HG03565 (cell line): ENCODE data around the gene LMF1.

Experiments
- ATAC-seq: cut with Tn5 transposase; IDR thresholded peaks from one replicate; pipeline ENCODE4 v1.9.1; 2021; ENCODE audit warnings: mild to moderate bottlenecking, moderate library complexity; ENCODE audit not compliant: unreplicated experiment

Gene LMF1

DNA sequence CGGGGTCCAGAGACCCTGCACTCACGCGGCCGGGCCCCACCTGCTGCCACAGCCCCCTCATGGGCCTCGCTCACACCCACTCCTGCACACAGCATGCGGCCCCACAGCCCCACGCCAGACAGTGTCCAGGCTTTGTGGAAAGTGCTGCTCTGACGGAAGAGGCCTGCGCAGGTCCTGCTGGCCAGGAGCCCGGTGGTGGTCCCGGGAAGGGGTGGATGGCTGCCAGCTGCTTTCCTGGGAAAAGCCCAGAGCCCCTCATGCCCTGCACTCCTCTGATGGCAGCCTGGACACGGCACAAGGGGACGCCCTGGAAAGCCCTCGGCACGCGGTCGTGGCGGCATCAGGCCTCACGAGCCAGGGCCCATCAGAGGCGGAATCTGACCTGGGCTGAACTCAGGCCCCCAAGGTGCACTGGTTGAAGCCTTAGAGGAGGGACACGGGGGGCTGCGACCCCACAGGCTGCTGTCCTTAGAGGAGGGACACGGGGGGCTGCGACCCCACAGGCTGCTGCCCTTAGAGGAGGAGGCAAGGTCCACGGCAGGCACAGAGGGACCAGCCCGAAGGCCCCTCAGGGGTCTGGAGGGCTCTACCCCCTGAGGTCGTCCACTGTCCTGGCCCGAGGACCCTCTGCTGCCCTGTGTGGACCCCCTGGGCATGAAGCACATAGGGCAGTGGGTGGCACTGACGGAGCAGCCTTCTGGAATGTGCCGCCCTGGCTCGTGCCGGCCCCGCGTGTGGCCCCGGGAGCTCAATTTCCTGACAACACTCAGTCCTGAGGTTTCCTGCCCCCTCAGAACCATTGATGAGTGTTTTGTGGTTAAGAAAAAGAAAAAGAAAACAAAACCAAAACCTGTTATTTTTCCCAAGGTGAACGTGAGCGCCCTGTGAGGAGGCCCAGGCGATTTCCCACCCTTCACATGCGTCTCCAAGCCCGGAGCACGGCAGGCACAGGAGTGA, 32.9 kb upstream of the LMF1 start:
- ATAC-seq = no peak

DNA sequence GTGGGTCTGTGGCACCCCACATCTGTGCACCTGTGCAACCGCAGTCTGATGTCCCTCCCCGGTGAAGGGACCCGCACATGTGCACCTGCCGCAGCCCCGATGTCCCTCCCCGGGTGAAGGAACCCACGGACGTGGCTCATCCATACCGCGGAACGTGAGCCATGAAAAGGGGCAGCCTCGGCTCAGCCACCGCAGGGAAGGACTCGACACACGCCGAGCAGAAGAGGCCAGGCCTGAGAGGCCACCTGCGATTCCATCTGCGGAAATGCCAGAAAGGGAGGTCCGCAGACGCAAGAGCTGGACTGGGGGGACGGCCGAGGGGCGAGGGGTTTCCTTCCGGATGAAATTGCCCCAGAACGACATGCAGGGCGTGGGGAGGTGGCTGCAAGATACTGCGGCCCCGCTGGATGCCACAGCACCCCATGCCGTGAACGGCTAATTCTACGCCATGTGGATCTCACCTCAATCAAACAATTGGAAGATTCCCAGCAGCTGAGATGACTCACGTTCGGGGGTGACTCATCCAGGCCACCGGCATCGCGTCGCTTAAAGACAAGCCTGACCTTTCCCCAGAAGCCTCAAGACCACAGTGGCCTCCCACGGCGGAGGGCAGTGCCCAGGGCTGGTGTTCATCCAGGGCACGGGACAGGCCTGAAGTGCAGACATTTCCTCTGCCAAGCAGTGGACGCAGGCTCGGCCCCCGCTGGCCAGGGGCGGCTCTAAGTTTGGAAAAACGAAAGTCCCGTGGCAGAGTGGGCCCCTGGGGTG, 31.8 kb upstream of the LMF1 start:
- ATAC-seq = no peak

DNA sequence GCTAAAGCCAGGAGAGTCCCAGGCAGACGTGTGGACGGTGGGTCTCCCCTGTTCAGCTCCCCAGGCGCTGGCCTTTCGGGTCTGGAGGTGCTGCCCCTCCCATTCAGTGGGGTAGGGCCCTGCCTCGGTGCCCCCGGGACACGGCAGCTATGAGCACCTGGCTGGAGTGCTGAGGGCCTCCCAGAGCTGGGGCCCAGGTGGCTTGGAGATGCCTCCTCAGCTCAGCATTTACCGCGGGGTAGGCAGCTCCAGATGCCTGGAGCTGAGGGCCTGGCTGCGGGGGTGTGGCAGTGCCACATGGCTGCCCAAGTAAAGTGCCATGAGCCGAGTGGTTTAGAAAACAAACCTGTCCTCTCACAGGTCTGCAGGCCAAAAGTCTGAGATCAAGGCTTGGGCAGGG, 30.3 kb upstream of the LMF1 start:
- ATAC-seq = no peak

DNA sequence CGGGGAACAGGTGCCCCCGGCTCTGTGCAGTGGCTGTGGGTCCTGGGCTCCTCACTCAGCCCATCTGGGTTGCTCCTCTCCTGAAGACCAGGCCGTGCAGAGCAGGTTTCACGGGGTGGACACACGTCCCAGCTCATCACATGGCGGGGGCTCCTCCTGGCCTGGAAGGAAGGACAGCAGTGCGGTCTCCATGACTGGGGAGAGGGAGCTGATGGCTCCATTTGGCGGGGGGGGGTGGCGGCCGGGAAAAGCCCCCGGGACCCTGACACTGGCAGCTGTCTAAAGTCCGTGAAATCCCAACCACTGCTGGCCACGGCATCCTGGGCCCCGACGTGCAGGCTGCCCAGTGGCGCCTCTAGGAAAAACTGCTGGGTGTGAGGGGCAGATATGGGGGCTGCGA, 29.8 kb upstream of the LMF1 start:
- no peak for ATAC-seq

DNA sequence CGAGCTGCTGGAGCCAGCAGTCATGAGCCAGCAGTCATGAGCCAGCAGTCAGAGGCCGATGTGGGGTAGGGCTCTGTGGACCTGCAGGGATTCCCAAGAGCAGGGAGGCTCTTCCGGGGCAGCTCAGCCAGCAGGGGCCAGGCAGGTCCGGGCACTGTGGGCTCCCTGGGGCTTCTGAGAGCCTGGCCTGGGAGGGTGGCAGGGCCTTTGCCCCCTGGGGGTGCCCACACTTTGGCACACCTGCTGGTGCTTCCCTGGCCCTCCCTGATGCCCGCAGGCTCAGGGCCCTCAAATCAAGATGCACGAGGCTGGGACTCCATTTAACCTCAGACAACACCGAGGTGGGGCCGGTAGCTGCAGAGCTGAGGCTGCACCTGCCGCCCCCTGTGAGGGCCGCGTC, 28.9 kb upstream of the LMF1 start:
- no peak for ATAC-seq

DNA sequence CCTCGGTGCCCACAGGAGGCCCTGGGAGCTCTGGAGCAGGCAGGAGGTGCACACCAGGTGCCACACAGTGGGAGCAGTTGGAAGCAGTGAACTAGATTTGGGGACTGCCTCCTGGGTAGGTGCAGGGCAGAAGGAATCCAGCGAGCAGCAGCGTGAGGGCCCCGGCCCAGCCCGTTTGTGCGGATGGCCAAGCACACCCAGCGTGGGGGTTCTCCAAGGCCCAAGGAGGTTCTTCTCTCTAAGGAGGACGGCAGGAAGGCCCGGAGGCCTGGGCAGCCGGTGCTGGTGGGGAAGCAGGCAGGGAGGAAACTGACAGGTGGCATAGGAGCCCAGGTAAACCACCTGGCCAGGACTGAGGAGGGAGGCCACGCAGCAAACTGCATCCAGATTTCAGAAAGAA, 27.8 kb upstream of the LMF1 start:
- no peak for ATAC-seq

DNA sequence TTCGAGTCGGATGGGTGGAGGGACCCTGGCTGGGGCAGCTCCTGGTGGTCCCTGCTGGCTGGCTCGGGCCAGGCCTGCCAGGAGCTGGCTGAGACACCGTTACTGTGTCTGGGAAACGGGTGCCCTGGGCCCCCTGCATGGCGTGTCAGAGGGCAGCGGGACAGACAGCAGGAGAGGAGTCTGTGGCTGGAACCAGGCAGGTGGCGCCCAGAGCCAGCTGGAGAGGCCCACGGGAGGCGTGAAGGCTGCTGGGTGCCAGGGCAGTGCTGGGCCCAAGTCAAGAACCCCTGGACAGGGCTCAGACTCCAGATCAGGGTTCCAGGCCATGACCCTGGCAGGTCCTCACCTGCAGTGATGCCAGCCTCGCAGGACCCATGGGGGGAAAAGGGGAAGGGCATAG, 27.4 kb upstream of the LMF1 start:
- ATAC-seq = no peak

DNA sequence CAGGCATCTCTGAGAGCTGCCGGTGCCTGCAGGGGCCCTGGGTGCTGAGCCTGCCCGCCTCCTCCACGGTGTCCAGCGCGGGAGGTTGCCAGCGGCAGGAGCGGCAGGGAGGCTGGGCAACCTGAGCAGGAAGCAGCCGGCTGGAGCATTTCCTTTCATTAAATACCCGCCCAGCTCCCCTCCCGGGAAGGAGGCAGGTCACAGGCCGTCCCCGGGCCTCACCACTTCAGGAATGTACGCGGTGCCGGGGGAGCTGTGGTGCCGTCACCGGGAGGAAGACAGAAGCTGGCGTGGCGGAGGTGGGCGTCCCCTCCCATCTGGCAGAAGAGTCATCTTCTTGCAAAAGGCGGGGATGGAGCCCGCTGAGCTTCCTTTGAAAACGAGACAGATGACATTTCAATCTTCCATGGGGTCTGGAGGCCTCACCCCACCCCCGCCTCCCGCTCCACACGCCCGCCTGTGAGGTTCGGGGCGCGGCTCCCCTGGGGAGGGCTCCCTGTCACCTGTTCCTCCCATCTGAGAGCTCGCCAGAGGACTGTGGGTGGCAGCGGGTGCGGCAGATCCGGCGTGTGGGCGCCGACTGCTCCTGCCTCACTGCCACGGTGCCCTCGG, 26.8 kb upstream of the LMF1 start:
- ATAC-seq = no peak

DNA sequence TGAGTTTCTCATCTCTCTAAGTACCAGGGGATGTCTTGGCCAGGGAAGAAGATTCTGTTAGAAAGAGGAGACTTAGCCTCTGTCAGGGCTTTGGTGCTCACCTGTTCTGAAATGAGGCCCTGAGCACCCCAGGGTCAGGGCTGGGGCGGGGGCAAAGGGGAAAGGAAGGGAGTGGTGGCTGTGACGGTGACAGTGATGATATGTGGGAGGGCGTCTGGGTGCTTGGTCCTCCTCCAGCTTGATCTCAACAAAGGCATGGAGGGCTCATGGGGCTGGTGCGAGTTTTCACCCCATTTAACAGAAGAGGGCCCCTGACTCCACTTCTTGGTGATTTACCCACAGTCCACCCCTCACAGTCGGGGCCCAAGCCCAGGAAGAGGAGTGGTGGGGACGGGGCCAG, 25.9 kb upstream of the LMF1 start:
- ATAC-seq = no peak

DNA sequence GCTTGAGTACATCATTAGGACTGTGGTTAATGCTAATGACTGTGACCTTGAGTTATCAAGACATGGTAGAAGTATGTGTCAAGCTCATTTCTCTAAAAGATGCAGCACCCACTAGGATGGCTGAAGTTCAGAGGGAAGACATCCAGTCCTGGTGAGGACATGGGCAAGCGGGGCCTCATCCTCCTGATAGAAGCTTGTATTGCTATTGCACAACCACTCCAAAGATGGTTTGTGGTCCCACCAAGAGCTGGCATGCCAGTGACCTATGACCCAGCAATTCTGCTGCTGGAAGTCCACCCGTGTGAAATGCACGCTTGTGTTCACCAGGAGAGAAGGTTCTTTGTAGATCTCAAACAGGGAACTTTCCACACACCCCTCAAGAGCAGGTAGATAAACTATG, 25.0 kb upstream of the LMF1 start:
- ATAC-seq = no peak

DNA sequence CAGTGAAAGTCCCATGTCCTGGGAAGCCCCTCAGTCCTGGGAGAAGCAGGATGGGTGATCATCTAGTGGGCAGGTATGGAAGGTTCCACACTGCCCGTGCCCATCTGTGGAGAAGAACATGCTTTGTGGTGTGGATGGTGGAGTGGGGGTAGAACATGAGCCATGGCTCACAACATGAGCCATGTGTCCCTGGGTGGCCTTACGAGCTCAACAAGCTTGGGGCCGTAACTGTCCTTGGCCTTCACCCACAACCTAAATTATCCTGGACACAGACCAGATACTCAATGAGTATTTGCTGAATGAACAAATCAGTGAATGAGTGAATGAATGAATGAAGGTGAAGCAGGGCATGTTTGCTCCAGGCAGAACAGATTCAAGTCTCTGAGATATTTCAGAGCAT, 24.3 kb upstream of the LMF1 start:
- no peak for ATAC-seq

DNA sequence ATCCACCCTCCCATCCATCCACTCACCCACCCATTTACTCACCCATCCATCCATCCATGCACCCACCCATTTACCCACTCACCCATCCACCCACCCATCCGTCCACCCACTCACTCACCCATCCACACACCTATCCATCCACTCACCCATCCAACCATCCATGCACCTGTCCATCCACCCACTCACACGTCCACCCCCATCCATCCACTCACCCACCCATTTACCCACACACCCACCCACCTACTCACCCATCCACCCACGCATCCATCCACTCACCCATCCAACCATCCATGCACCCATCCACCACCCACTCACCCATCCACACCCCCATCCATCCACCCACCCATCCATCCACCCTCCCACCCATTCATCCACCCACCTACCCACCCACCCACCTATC, 22.9 kb upstream of the LMF1 start:
- no peak for ATAC-seq

DNA sequence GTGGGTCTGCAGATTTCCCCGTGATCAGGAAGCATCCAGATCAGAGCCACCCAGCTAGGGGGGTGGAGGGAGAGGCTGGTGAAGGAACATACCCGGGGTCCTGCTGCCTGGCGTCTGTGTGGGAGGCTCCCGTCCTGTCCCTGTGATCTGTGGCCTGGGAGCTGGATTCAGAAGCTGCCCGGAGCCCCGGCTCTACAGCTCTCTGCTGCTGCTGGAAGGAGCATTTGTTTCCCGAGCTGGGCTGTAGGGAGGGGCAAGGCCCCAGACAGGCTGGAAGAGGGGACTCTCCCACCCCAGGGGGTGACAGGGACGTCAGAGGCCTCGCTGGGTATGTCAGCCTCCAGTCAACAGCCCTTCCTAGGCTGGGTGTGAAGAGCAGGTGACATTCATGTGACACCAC, 21.0 kb upstream of the LMF1 start:
- no peak for ATAC-seq

DNA sequence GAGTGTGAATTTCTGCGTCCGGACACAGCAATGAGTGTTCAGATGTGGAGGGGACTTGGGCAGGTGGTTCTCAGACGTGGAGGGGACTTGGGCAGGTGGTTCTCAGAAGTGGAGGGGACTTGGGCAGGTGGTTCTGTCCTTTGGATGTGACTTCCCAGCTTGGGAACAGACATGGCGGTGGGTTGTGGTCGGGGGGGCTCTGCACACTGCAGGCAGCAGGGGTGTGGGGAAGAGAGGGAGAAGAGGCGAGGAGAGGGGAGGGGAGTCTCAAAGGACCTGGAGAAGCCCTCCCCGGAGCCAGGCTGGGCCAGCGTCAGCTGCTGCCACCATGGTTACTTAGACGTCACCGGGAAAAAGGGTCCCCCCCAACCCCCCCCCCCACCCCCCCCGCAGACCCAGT, 20.6 kb upstream of the LMF1 start:
- ATAC-seq = no peak

DNA sequence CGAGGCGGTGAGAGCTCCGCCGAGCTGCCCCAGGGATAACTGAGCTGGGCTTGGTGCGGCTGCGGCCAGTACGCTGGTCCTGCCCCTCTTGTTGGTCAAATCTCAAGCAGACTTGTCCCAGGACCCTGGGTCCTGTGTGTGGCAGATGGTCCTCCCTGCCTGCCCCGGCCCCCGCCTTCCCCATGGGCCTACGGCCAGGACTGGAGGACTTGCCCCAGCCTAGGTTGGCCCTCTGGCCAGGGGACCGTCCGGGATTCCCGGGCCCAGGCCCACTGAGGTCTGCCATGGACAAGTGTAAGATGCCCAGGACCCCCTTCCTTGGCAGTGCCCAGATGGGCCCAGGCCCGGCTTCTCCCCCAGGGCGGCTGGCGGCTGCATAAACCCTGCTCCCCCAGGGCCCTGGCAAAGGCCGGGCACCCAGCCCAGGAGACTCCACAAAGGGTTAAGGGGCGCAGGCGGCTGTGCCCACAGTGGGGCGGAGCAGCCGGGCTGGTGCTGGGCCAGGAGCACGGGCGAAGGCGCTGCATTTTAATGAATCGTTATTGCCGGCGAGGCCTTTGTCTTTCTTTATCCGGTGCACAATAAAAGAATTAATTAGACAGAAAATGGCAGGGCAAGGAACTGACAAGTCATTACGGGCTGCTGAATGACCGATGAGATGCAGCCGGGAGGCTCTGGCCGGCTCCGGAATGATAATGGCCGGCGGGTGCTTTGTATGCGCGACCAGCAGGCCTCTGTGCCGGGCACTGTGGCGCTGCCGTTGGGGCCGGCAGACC, 19.9 kb upstream of the LMF1 start:
- no peak for ATAC-seq

DNA sequence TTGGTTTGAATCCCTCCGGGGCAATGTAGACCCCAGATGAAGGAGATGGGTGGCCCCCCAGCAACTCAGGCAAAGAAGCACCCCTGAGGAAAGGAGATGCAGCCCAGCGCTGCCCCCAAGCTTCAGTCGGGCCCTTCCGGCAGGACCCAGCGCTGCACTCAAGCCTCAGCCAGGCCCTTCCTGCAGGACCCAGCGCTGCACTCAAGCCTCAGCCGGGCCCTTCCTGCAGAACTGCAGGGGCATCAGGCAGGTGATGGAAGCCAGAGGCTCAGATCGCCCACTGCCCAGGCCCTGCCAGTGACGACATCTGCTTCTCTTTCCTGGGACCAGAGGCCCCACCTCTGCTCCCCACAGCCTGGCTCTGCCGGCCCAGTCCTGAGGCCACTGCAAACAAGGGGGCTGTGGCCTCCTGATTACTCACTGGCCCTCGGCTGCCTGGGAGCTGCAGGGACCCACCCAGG, 18.6 kb upstream of the LMF1 start:
- ATAC-seq = no peak

DNA sequence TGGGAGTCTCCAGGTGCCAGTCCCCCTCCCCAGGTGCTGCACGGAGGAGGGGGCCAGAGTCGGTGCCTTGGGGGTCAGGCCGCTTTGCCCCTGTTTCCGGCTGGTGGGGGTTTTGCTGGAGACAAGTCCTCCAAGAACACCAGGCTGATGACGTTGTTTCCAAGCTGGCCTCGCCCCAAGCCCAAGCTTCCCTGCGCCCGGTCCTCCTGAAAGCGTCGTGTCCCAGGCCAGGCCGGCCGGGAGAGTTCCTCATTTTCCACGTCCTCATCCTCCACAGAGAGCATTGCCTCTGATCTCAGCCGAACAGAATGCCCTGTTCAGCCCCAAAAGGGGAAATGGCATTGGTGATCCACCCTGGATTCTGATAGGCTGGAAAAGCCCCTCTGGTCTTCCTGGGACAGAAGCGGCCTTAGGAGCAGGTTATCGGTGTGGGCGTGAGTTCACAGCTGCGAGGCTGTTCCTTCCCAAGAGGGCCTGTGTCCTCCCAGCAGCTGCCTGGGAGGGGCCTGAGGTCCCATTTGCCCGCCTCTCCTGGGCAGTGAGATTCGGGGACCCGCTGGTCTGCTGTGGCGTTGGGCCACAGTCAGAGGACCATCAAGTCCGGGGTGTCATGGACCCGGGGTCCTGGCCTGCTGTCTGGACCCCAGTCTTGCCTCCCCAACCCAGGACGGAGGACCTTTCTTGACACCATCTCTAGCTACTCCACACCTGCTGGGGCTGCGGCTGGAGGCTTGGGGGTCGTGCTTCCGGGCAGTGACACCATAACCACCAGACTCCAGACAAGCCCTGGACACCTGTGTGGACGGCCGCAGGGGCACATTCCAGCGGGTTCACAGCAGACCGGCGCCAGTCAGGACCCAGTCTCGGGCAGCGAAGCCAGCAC, 17.9 kb upstream of the LMF1 start:
- no peak for ATAC-seq

DNA sequence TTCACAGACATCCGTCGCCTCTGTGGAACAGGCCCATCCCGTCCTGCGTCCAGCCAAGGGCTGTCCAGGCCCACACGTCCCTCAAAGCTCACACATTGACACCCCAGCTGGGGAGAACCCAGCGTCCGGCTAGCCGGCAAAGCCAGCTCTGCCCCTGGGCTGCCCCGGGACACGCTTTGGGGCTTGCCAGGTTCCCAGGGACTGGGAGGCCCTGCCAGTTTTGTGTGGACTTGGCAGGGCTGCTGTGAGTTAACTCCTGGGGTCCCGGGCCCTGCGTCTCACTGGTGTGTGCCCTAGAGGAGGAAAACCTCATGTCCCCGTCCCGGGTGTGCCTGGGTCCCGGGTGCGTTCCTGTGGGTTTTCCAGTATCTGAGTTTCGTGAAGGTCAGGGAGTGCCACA, 17.1 kb upstream of the LMF1 start:
- ATAC-seq = no peak

DNA sequence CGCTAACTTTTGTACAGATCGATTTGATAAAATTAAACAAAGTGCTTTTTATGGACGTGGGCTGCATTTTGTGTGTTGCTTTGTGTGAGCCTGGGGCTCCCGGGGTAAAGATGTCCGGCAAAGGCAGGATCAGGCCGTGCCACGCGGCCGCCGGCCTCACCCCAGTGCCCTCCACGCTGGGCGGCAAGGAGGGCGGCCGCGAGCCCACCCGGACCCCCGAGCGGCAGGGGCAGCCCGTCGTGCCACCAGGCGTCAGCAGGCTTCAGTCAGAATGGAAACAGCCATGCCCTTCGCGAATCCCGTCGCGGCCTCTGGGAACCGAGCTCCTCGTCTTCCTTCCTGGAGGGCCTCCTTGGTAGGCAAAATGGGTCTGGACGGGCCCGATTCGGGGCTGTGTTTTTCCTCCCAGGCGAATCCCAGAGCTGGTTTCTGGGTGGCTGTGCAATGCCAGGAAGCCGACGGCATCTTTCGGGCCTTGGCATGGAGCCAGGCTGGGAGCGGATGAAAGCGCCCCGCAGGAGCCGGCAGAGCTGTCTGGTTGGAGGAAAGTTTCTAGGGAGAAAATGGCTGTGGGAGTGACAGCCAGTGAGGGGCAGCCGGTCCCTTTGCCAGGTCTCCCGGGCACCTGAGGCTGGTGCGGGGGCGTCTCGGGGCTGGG, 16.3 kb upstream of the LMF1 start:
- no peak for ATAC-seq
